NT2/D1 (cell line): ENCODE measurements around the gene PIGK.

Source experiments
- SUZ12 ChIP-seq: IDR thresholded peaks from 2 replicates; pipeline ENCODE4 v1.6.1; 2011; ENCODE audit not compliant: insufficient read length, insufficient read depth; ENCODE audit errors: extremely low read depth
- ZNF274 ChIP-seq: IDR thresholded peaks from 2 replicates; pipeline ENCODE4 v1.6.1; 2011; ENCODE audit warnings: mild to moderate bottlenecking, low read depth, low read length

GRCh38 chr1:77133731-77134358, 85.4 kb downstream of the PIGK start:
- TF ChIP-seq ZNF274 (no peak), SUZ12 (no peak)
